HCT116 (cell line): ENCODE data around the gene WBP1L. TPM values are rescaled to one million over a fixed set of nuclear protein-coding genes. Genes with fewer than 3 reads are reported as not detected.

ENCODE experiments used
- ATAC-seq: fragments of 200-7000 bp; cut with Tn5 transposase; 2 replicates; pipeline ENCODE4 v1.9.1; 2020; ENCODE audit warnings: mild to moderate bottlenecking, moderate library complexity
- BruUV-seq: library from RNA; stranded (reverse); fragments of 400-500 nt; replicated peaks from 2 replicates; lab custom pipeline; 2021; lab: Mats Ljungman, UMichigan
- CTCF ChIA-PET: fragments of 300-600 bp; sonication (Branson Sonifier 250); formaldehyde crosslinking; loops from one replicate; lab custom pipeline; 2021; ENCODE audit warnings: antibody characterized with exemption; lab: Charles Lee
- POLR2A ChIA-PET: fragments of 300-600, 350-600 bp; sonication (Branson Sonifier 250); formaldehyde crosslinking; loops from one replicate; lab custom pipeline; 2021; ENCODE audit warnings: antibody characterized with exemption; lab: Charles Lee
- RAD21 ChIA-PET, 2 experiments: fragments of 300-600 bp; sonication (Branson Sonifier 250); formaldehyde crosslinking; loops; one replicate each; lab custom pipeline; 2023; ENCODE audit warnings: low total read pairs in 2 of 2; ENCODE audit not compliant: uncharacterized antibody in 2 of 2, unreplicated experiment in 2 of 2, low non-redundant PET in 1 of 2; lab: Charles Lee
- DNase-seq: peaks from one replicate; pipeline ENCODE4 v3.0.0-alpha.2; 2010; ENCODE audit warnings: low read depth, low spot score
- H2AFZ ChIP-seq: fragments of 200-600 bp; shearing (Covaris generic), sonication (generic); 2 replicates; pipeline ENCODE4 v1.6.1; 2017; ENCODE audit warnings: low read depth, mixed run types, mixed read lengths, antibody characterized with exemption, low read length; ENCODE audit not compliant: poor library complexity, severe bottlenecking
- H3K27ac ChIP-seq: 2 replicates; pipeline ENCODE4 v1.5.1; 2012; ENCODE audit warnings: low read depth, low read length
- H3K27me3 ChIP-seq: fragments of 200-600 bp; sonication (generic); 2 replicates; pipeline ENCODE4 v1.6.1; 2016; ENCODE audit warnings: mixed run types, low read length, mixed read lengths; ENCODE audit not compliant: insufficient read depth
- H3K36me3 ChIP-seq, 2 experiments: fragments of 200-500 bp in 1 of 2; fragments of 200-600 bp in 1 of 2; sonication (Bioruptor generic) in 1 of 2; sonication (generic) in 1 of 2; 2 replicates each; pipeline versions ENCODE4 v1.5.1 to v1.6.1; 2014 to 2016; ENCODE audit warnings: low read length in 2 of 2, inconsistent platforms in 1 of 2, mixed read lengths in 1 of 2, mixed run types in 1 of 2; ENCODE audit not compliant: insufficient read depth in 2 of 2, control insufficient read depth in 1 of 2
- H3K4me1 ChIP-seq, 2 experiments: fragments of 200-600 bp in 1 of 2; sonication (generic) in 1 of 2; 2 replicates each; pipeline versions ENCODE4 v1.5.1 to v1.6.1; 2012 to 2017; ENCODE audit warnings: low read length in 2 of 2, inconsistent platforms in 1 of 2, mild to moderate bottlenecking in 1 of 2, mixed read lengths in 1 of 2, mixed run types in 1 of 2, moderate library complexity in 1 of 2; ENCODE audit not compliant: insufficient read depth in 2 of 2, control insufficient read depth in 1 of 2
- H3K4me2 ChIP-seq: fragments of 200-600 bp; sonication (generic); 2 replicates; pipeline ENCODE4 v1.6.1; 2017; ENCODE audit warnings: mixed run types, low read length, mixed read lengths
- H3K4me3 ChIP-seq, 2 experiments: fragments of 200-600 bp in 1 of 2; sonication (generic) in 1 of 2; replicated peaks in 1 of 2; 2 replicates each; pipeline ENCODE4 v1.5.1; 2011 to 2016; ENCODE audit warnings: low read length in 2 of 2, control low read depth in 1 of 2, low read depth in 1 of 2, mild to moderate bottlenecking in 1 of 2, mixed read lengths in 1 of 2, mixed run types in 1 of 2
- H3K79me2 ChIP-seq: fragments of 200-600 bp; sonication (generic); 2 replicates; pipeline ENCODE4 v1.6.1; 2017; ENCODE audit warnings: mild to moderate bottlenecking, mixed run types, low read length, moderate library complexity, mixed read lengths; ENCODE audit not compliant: insufficient read depth
- H3K9ac ChIP-seq: fragments of 200-600 bp; sonication (generic); 2 replicates; pipeline ENCODE4 v1.6.1; 2016; ENCODE audit warnings: low read length, mixed read lengths
- H3K9me2 ChIP-seq: fragments of 200-600 bp; sonication (generic), shearing (Covaris generic); 2 replicates; pipeline ENCODE4 v1.6.1; 2017; ENCODE audit warnings: mixed run types, mild to moderate bottlenecking, moderate library complexity; ENCODE audit not compliant: insufficient read depth
- H3K9me3 ChIP-seq, 2 experiments: fragments of 200-500 bp in 1 of 2; fragments of 200-600 bp in 1 of 2; sonication (Bioruptor generic) in 1 of 2; sonication (generic) in 1 of 2; 2 replicates each; pipeline ENCODE4 v1.6.1; 2014 to 2017; ENCODE audit warnings: low read length in 2 of 2, mixed read lengths in 2 of 2, inconsistent platforms in 1 of 2, low read depth in 1 of 2, mild to moderate bottlenecking in 1 of 2, mixed run types in 1 of 2, moderate library complexity in 1 of 2; ENCODE audit not compliant: control insufficient read depth in 1 of 2, insufficient read depth in 1 of 2
- H4K20me1 ChIP-seq: fragments of 200-600 bp; sonication (generic), shearing (Covaris generic); 2 replicates; pipeline ENCODE4 v1.6.1; 2017; ENCODE audit warnings: mixed run types, mild to moderate bottlenecking, moderate library complexity; ENCODE audit not compliant: insufficient read depth
- CBX3 ChIP-seq: IDR thresholded peaks from 2 replicates; pipeline ENCODE4 v1.6.1; 2012; ENCODE audit warnings: low read depth
- CEBPB ChIP-seq: IDR thresholded peaks from 2 replicates; pipeline ENCODE4 v1.6.1; 2012; ENCODE audit warnings: low read depth
- EGR1 ChIP-seq: IDR thresholded peaks from 2 replicates; pipeline ENCODE4 v1.6.1; 2012; ENCODE audit warnings: low read depth
- EZH2phosphoT487 ChIP-seq: fragments of 200-600 bp; IDR thresholded peaks from 2 replicates; pipeline ENCODE4 v1.6.1; 2018; ENCODE audit warnings: antibody characterized with exemption, borderline replicate concordance
- JUND ChIP-seq: IDR thresholded peaks from 2 replicates; pipeline ENCODE4 v1.6.1; 2012
- POLR2A ChIP-seq: IDR thresholded peaks from 2 replicates; pipeline ENCODE4 v1.7.0; 2011; ENCODE audit warnings: borderline replicate concordance; ENCODE audit not compliant: insufficient read depth, insufficient read length; ENCODE audit errors: extremely low read depth
- RAD21 ChIP-seq: IDR thresholded peaks from 2 replicates; pipeline ENCODE4 v1.6.1; 2012; ENCODE audit warnings: low read depth, mild to moderate bottlenecking
- SP1 ChIP-seq: IDR thresholded peaks from 2 replicates; pipeline ENCODE4 v1.6.1; 2012; ENCODE audit warnings: low read depth
- YY1 ChIP-seq: IDR thresholded peaks from 2 replicates; pipeline ENCODE4 v1.6.1; 2011; ENCODE audit warnings: low read length, low read depth, moderate library complexity, mild to moderate bottlenecking; ENCODE audit not compliant: insufficient replicate concordance; ENCODE audit errors: extremely low read depth
- ZFX ChIP-seq: fragments of 450-650 bp; IDR thresholded peaks from 2 replicates; pipeline ENCODE4 v1.6.1; 2017
- ZNF274 ChIP-seq: fragments of 200-500 bp; sonication (Bioruptor generic); IDR thresholded peaks from 2 replicates; pipeline ENCODE4 v1.6.1; 2014; ENCODE audit warnings: mild to moderate bottlenecking, low read depth, low read length, inconsistent platforms
- intact Hi-C: fragments of 100-400 bp; cut with micrococcal nuclease; formaldehyde crosslinking; loops from 2 replicates; pipeline ENCODE4 v1.10.0; 2022
- total RNA-seq: library from RNA; stranded (reverse); gene quantifications from one replicate; pipeline ENCODE4 v1.2.1, GENCODE V29; 2021; ENCODE audit not compliant: unreplicated experiment
- TF ChIP-seq, protein P1 (sequence below): IDR thresholded peaks from 2 replicates; pipeline ENCODE4 v1.6.1; 2012
- TF ChIP-seq, protein P2 (sequence below): IDR thresholded peaks from 2 replicates; pipeline ENCODE4 v1.6.1; 2012
- TF ChIP-seq, protein P3 (sequence below): IDR thresholded peaks from 2 replicates; pipeline ENCODE4 v1.6.1; 2011; ENCODE audit warnings: mild to moderate bottlenecking, low read length, moderate library complexity; ENCODE audit not compliant: insufficient replicate concordance; ENCODE audit errors: extremely low read depth
- TF ChIP-seq, protein P4 (sequence below): IDR thresholded peaks from 2 replicates; pipeline ENCODE4 v1.6.1; 2012; ENCODE audit warnings: low read depth

Gene WBP1L
- total RNA-seq, 1 experiment from 2014 or later: 25.2 TPM

DNA sequence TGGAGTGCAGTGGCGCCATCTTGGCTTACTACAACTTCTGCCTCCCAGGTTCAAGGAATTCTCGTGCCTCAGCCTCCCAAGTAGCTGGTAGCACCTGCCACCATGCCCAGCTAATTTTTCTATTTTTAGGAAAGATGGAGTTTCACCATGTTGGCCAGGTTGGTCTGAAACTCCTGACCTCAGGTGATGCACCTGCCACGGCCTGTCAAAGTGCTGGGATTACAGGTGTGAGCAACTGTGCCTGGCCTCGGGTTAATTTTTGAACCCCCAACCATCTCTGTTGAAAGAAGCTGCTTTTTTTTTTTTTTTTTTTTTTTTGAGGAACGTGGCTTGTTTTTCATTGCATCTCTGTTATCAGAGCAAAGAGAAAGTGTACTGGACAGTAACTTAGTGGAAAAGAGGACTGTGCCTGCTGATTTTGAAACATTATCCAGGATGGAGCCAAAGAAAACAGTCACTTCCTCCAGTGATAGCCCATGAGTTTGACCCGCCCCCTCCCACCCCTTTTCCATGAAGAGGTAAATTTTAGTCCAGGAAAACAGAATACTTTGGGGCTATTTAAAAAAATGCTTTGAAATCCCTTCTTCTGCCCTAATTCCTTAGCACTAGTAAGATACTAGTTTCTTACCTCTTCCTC lies 38.3 kb downstream of the WBP1L start:
- POLR2A ChIA-PET: no interaction called here
- RAD21 ChIA-PET: no interaction called here

More for the DNA sequence above, 38.3 kb downstream of the WBP1L start:
- no peaks in the 10 kb centered on the region for H3K79me2 ChIP-seq
- DNase-seq (no peak), ATAC-seq (no peak)
- no peaks in the 10 kb centered on the region for H4K20me1 ChIP-seq
- no peak overlapping the region for H3K9ac ChIP-seq
- intact Hi-C loops: no loop called here
- H3K9me3 ChIP-seq: no peaks in the 10 kb centered on the region
- H3K36me3 ChIP-seq: no peaks in the 10 kb centered on the region
- no peak overlapping the region for H3K4me2 ChIP-seq
- no peaks in the 10 kb centered on the region for H3K9me2 ChIP-seq
- H3K27me3 ChIP-seq: no peaks in the 10 kb centered on the region
- TF ChIP-seq CEBPB (no peak), YY1 (no peak), ZFX (no peak), POLR2A (no peak), RAD21 (no peak), SP1 (no peak), EGR1 (no peak), ZNF274 (no peak), CBX3 (no peak), EZH2phosphoT487 (no peak), JUND (no peak)
- TF ChIP-seq, protein P1, sequence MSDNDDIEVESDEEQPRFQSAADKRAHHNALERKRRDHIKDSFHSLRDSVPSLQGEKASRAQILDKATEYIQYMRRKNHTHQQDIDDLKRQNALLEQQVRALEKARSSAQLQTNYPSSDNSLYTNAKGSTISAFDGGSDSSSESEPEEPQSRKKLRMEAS: no peak
- TF ChIP-seq, protein P2, sequence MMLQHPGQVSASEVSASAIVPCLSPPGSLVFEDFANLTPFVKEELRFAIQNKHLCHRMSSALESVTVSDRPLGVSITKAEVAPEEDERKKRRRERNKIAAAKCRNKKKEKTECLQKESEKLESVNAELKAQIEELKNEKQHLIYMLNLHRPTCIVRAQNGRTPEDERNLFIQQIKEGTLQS: no peak
- TF ChIP-seq, protein P3, sequence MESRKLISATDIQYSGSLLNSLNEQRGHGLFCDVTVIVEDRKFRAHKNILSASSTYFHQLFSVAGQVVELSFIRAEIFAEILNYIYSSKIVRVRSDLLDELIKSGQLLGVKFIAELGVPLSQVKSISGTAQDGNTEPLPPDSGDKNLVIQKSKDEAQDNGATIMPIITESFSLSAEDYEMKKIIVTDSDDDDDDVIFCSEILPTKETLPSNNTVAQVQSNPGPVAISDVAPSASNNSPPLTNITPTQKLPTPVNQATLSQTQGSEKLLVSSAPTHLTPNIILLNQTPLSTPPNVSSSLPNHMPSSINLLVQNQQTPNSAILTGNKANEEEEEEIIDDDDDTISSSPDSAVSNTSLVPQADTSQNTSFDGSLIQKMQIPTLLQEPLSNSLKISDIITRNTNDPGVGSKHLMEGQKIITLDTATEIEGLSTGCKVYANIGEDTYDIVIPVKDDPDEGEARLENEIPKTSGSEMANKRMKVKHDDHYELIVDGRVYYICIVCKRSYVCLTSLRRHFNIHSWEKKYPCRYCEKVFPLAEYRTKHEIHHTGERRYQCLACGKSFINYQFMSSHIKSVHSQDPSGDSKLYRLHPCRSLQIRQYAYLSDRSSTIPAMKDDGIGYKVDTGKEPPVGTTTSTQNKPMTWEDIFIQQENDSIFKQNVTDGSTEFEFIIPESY: no peak
- TF ChIP-seq, protein P4, sequence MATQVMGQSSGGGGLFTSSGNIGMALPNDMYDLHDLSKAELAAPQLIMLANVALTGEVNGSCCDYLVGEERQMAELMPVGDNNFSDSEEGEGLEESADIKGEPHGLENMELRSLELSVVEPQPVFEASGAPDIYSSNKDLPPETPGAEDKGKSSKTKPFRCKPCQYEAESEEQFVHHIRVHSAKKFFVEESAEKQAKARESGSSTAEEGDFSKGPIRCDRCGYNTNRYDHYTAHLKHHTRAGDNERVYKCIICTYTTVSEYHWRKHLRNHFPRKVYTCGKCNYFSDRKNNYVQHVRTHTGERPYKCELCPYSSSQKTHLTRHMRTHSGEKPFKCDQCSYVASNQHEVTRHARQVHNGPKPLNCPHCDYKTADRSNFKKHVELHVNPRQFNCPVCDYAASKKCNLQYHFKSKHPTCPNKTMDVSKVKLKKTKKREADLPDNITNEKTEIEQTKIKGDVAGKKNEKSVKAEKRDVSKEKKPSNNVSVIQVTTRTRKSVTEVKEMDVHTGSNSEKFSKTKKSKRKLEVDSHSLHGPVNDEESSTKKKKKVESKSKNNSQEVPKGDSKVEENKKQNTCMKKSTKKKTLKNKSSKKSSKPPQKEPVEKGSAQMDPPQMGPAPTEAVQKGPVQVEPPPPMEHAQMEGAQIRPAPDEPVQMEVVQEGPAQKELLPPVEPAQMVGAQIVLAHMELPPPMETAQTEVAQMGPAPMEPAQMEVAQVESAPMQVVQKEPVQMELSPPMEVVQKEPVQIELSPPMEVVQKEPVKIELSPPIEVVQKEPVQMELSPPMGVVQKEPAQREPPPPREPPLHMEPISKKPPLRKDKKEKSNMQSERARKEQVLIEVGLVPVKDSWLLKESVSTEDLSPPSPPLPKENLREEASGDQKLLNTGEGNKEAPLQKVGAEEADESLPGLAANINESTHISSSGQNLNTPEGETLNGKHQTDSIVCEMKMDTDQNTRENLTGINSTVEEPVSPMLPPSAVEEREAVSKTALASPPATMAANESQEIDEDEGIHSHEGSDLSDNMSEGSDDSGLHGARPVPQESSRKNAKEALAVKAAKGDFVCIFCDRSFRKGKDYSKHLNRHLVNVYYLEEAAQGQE: no peak
- CTCF ChIA-PET: no interaction called here
- no TSS peak for BruUV-seq
- H2AFZ ChIP-seq: no peak overlapping the region
- no peak overlapping the region for H3K4me3 ChIP-seq
- no peak overlapping the region for H3K27ac ChIP-seq
- no peaks in the 10 kb centered on the region for H3K4me1 ChIP-seq
